Skin of body (tissue), 2 donors: ENCODE measurements around the gene PALMD. TPM values are rescaled to one million over a fixed set of nuclear protein-coding genes. Genes with fewer than 3 reads are reported as not detected.

Experiments used
- DNase-seq: peaks from one replicate; lab custom pipeline; 2025; lab: John Stamatoyannopoulos, UW
- total RNA-seq: library from RNA; depleted of rRNA; stranded (reverse); fragments of >200 nt; gene quantifications from one replicate; pipeline ENCODE4 v1.2.3, GENCODE V29; 2014

PALMD gene
- total RNA-seq, 1 donor from 2014 or later, result 58.0 TPM

GRCh38 chr1:99658031-99658290, 12.0 kb downstream of the PALMD start:
- no peak for DNase-seq

GRCh38 chr1:99659755-99660210, 13.9 kb downstream of the PALMD start:
- DNase-seq, result peak; percentile 12

DNA sequence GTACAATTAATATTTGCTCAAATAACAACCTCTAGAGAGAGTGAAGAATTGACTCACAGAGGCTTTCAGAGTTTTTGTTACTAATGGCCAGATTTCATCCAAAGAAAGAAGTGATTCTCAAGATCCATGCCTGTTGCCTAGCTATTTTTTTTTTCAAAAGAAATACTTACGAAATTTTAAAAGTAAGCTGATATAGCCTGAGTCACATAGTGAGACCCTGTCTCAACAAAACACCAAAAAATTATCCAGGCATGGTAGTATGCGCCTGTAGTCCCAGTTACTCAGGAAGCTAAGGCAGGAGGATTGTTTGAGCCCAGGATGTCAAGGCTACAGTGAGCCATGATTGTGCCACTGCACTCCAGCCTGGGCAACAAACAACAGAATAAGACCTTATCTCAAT, 14.6 kb downstream of the PALMD start:
- no peak for DNase-seq

DNA sequence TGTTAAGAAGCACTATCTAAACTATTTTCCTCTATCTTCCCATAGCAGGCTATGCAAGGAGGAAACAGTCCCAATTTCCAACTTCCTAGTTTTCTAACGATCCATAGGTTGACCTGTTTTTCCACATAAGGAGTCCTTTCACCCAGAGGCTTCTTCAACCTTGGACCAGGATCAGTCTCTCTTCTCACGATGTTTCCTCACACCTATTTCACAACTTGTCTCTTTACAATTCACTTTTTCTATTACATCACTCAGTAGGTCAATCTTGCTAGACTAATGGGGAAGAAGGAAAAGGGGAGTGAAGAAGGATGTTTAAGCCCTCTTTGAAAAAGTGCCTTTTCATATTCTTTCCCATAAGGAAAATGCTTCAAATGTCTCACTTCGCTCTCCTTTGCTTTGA, 15.9 kb downstream of the PALMD start:
- no peak for DNase-seq

DNA sequence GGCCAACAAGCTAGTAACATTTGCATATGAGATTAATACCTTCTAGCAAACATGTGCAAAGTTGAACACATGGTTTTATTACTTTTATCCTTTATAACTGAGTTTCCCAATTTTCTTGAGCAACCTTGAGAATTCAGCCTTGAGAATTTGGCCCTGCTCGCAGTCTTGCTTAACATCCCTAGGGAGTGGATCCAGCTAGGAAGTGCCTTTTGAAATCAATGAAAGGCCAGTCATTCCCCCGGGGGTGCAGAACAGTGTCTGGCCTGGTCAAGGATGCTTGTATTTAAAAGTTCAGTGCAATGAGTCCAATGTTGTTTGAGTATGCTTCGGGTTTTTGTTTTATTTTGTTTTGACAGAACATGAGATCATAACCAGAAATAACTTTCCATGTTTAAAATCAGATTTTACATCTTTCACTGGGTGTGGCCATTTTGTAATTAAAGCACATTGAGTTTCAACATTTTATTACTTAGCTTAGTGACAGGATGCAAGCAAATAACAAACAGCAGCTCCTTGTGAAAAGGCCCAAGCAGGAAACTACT, 16.7 kb downstream of the PALMD start:
- peak; percentile 36 for DNase-seq

DNA sequence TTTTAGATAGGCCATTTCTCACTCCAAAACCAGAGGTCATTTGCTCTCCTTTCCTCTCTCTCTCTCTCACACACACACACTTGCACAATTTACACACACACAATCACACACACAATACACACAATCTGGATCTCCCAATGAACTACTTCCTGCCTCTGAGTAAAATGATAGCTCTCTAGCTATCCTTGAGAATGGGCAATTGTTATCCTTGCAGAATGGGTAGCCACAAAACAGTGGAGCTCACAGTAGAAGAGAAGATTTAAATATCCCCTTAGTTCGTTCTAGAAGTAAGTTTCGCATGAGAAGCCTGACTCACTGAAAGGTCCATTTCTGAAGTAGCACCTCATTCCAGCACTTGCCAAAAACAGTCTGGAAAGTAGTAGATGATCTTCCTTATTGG, 17.6 kb downstream of the PALMD start:
- no peak for DNase-seq

DNA sequence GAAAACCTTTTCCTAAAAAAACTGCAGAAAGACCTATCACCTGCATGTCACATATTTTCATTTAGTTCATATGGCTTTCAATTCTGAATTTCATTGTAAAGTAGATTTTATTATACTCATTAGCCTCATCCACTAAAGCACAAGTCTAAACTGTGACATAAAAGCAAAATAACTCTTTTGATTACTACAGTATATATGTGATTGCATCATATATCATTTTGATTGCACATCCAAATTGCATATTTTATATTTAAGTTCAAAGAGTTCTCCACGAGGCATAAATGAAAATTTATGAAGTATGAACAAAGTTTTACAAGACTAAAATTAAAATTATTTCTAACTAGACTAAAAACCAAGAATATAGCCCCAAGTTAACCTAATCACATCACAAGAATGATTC, 19.3 kb downstream of the PALMD start:
- DNase-seq, result no peak

GRCh38 chr1:99669376-99669775, 23.5 kb downstream of the PALMD start:
- DNase-seq, result no peak

DNA sequence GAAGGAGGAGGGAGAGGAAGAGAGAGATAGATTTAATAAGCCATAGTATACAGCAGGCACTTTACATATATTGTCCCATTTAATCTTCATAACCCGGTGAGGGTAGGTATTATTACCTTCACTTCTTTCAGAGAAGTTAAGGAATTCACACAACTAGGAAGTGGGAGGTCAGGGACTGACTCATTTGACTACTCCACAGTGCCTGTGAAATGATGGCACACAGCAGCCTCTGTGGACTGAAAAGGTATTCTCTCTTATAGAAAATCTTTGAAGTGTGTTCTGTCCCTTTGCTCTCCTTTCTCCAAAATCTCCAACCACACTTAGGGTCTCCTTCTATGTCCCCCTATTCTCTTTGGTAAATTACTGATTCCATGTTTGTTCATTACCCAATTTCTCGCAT, 23.9 kb downstream of the PALMD start:
- DNase-seq, result no peak

GRCh38 chr1:99670583-99670982, 24.7 kb downstream of the PALMD start:
- no peak for DNase-seq

DNA sequence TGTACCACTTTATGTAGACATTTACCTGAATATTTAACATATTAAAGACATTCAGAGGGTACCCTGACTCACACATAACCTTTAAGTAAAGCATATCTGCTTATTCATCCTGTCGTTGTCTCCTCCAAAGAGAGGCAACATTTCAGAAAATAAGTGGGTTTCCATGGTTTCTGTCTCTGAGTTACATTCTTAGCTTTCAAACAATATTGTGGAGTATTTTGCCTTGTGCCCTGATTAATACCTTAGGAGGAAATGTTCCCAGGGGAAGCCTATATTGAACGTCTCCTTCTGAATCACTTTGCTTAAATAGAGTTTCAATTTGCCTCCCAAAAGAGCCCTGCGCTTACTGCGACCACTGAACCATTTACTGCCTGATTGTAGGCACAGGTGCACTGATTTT, 26.1 kb downstream of the PALMD start:
- no peak for DNase-seq

GRCh38 chr1:99672530-99673213, 26.8 kb downstream of the PALMD start:
- DNase-seq, result peak; percentile 15

- no peak for DNase-seq
Observed at GRCh38 chr1:99673315-99673714, 27.4 kb downstream of the PALMD start.

- no peak for DNase-seq
Observed at GRCh38 chr1:99674115-99675064, 28.5 kb downstream of the PALMD start.

DNA sequence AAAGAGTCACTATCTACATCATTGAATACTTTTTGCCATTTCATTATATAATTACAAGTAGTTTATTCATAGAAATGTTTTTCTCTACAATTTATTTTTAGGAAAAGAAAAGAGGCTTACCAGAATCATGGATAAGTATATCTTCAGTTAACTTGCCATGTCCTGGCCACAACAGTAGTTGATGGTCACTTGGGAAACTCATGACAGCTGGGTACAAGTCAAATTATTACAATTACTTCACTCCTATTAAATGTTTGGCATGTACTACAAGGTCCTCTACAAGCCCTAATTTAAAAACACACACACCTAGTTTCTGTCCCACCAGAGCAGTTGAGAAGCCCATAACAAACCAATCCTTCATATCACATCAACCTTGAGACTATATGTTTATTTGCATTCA, 29.4 kb downstream of the PALMD start:
- no peak for DNase-seq

DNA sequence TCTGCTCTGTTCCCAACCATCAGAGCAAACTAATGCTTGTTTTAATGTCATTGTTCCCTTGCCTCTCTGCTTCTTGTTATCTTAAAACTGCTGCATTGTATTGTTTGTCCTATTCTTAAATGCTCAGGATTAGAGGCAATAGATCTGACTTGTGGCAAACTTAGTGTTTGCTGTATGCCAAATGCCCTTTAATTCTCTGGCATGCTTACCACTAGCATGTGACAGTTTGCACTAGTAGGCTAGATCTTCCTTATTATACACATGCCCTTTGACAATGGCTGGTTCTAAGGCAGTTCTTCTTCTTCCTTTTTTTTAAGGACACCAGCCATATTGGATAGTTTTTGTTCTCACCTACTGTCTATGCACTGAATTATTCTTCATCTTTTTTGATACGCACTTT, 30.1 kb downstream of the PALMD start:
- no peak for DNase-seq

DNA sequence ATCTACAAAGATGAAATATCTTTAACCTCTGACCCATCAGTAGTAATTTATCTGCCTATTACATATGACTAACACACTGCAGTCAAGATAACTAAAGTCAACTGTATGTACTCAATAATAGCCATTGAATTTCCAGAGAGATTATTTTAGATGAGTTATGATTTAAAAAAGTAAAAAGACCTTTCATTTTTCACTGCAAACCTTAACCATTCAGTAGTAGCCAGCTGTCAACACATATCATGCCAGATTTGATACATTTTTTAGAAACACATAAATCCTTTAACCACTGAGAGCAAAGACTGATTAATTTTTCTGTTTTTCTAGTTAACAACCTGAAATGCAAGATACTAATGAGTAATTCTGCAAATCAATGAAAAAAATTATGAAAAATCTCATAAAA, 31.0 kb downstream of the PALMD start:
- DNase-seq, result no peak

DNA sequence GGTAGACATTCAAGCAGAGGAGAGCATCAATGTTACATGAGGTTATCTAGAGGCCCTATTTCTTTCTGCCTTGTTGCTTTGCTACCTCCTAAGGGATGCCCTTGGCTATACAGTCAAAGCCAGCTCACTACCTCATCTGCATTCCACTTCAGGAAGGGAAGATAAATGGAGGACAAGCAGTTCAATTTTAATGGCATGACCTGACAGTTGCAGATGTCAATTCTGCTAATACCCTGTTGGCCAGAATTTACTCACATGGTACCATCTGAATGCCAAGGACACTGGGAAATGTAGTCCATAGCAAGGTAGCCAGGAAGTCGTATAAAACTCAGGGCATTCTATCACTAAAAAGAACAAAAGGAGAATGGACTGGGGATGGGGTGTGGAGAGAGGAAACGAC, 31.5 kb downstream of the PALMD start:
- DNase-seq, result no peak

DNA sequence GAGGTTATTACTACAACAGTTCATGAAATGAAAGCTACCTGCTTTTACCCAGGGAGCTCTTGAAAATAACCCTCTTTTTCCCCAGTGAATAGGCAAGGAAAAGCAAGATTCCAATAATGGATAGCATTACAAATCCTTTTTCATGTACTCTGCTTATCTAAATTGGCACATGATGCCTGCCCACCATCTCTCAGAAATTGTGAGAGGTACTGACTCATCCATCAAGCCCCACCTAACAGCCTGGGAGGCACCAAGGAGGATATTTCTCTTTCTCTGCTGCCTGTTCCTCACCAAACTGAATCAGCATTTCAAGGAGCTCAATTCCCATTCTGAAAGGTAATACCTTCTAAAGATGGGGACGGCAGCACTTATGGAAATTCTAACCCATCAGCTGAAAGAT, 34.4 kb downstream of the PALMD start:
- DNase-seq, result no peak

DNA sequence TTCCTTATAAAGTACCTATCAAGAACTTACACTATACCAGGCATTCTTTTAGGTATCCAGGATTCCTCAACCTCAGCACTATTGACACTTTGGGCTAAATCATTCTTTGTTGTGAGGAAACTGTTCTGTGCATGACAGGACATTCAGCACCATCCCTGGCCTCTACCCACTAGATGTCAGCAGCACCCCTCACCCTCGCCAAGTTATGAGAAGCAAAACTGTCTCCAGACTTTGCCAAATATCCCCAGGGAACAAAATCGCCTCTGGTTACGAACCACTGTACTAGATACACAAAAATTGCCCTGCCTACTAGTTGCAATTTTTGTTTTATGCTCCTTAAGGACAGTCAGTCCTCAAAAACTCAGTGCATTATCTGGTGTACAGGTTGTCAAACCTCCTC, 35.7 kb downstream of the PALMD start:
- no peak for DNase-seq

DNA sequence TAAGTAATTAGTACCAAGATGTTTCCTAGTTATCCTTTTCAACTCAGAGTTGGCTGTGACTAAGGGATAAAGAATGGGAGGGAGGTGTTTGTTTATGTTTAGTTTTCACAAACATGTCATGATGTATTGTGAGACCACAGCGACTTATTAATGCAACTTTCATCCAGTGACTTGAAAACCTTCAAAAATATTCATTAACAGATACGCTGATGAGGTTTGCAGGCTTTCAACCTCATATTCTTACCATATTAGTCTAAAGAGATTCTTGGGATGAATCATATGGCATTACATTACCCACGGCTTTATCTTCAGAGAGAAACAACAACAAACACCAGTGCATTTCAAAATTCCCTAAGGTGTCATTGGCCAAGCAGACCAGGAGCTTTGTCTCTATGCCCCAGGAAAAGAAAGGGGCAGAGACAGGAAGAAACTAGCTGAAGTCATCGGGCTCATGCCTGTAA, 36.4 kb downstream of the PALMD start:
- no peak for DNase-seq

DNA sequence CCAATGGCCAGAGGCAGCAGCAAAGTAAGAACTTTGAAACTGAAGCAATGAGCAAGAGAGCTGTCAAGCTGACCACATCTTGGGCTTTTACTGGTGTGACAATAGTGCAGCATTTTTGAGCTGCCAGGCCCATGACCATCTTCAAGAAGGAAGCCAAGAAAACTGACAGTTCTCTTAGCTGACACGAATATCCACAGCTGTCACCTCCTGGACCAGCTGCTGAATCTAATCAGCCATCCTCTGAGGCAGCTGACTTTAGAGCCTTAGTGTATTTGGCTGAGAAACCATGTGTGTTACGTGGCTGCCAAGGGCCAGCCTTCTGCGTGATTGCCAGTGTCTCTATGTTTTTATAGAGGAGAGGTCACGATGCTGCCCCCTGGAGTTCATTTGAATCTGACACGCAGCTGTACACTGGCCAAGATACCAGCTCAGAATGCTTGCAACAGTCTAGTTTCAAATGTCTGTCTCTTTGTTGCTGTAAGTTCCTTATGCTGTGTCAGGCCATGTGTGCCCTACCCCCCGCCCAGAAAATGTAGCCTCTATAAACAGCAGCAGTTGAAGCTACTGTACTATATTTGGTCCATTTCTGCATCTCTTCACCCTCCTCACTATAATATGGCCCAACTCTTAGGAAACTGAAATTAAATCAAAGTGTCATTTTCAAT, 39.7 kb downstream of the PALMD start:
- peak; percentile 92 for DNase-seq
